Panc1 (cell line): ENCODE data around the gene EIF3F. TPM values are rescaled to one million over a fixed set of nuclear protein-coding genes. Genes with fewer than 3 reads are reported as not detected.
A peak's percentile ranks its signal among the peaks of the same experiment; 100 is the strongest.

Source experiments
- ATAC-seq: fragments of 200-7000 bp; cut with Tn5 transposase; 2 replicates; pipeline ENCODE4 v1.9.1; 2020; ENCODE audit warnings: mild to moderate bottlenecking, moderate library complexity
- BruUV-seq: library from RNA; stranded (reverse); fragments of 400-500 nt; replicated peaks from 2 replicates; lab custom pipeline; 2021; lab: Mats Ljungman, UMichigan
- CTCF ChIA-PET: fragments of 300-600 bp; sonication (Branson Sonifier 250); formaldehyde crosslinking; loops from one replicate; lab custom pipeline; 2022; ENCODE audit warnings: antibody characterized with exemption; lab: Charles Lee
- POLR2A ChIA-PET: fragments of 300-600 bp; sonication (Branson Sonifier 250); formaldehyde crosslinking; loops from one replicate; lab custom pipeline; 2022; ENCODE audit warnings: antibody characterized with exemption; lab: Charles Lee
- DNase-seq: peaks from one replicate; pipeline ENCODE4 v3.0.0-alpha.2; 2010; ENCODE audit warnings: low read depth, low spot score
- H3K27ac ChIP-seq: 2 replicates; pipeline ENCODE4 v1.5.1; 2011; ENCODE audit warnings: mild to moderate bottlenecking, low read length, inconsistent platforms
- H3K27me3 ChIP-seq: fragments of 200-500 bp; sonication (Bioruptor generic); 2 replicates; pipeline ENCODE4 v1.6.0; 2014; ENCODE audit warnings: low read length, inconsistent platforms; ENCODE audit not compliant: control insufficient read depth, insufficient read depth
- H3K36me3 ChIP-seq: fragments of 200-500 bp; sonication (Bioruptor generic); 2 replicates; pipeline ENCODE4 v1.5.1; 2014; ENCODE audit warnings: inconsistent platforms, mild to moderate bottlenecking, low read length, moderate library complexity; ENCODE audit not compliant: control insufficient read depth, insufficient read depth
- H3K4me1 ChIP-seq: 2 replicates; pipeline ENCODE4 v1.5.1; 2011; ENCODE audit warnings: inconsistent platforms, mild to moderate bottlenecking, low read length, moderate library complexity; ENCODE audit not compliant: control insufficient read depth, insufficient read depth
- H3K4me3 ChIP-seq, 2 experiments: 2 replicates each; pipeline ENCODE4 v1.5.1; 2011 to 2012; ENCODE audit warnings: low read depth in 2 of 2, low read length in 2 of 2, mild to moderate bottlenecking in 2 of 2, inconsistent platforms in 1 of 2, moderate library complexity in 1 of 2
- H3K9me3 ChIP-seq: fragments of 200-500 bp; sonication (Bioruptor generic); 2 replicates; pipeline ENCODE4 v1.5.1; 2014; ENCODE audit warnings: low read depth, mild to moderate bottlenecking, inconsistent platforms, low read length, moderate library complexity; ENCODE audit not compliant: control insufficient read depth, insufficient read depth
- CTCF ChIP-seq: fragments of 450-650 bp; IDR thresholded peaks from 2 replicates; pipeline ENCODE4 v1.5.1; 2017; ENCODE audit warnings: mild to moderate bottlenecking
- POLR2AphosphoS5 ChIP-seq: IDR thresholded peaks from 2 replicates; pipeline ENCODE4 v1.6.1; 2012; ENCODE audit warnings: mild to moderate bottlenecking, low read depth, low read length, moderate library complexity
- REST ChIP-seq, 2 experiments: IDR thresholded peaks; 2 replicates each; pipeline ENCODE4 v1.6.1; 2011 to 2012; ENCODE audit warnings: low read depth in 2 of 2, control low read depth in 1 of 2, low read length in 1 of 2, mild to moderate bottlenecking in 1 of 2, moderate library complexity in 1 of 2; ENCODE audit not compliant: insufficient read depth in 1 of 2
- SIN3A ChIP-seq: IDR thresholded peaks from 2 replicates; pipeline ENCODE4 v1.6.1; 2012; ENCODE audit warnings: low read depth, mild to moderate bottlenecking, low read length, moderate library complexity, borderline replicate concordance; ENCODE audit not compliant: insufficient read depth
- in situ Hi-C: cut with HindIII; loops from 2 replicates; pipeline ENCODE4 v1.10.0; 2016; ENCODE audit warnings: low sequenced_read_pairs, low pct_unique_long_range_greater_than_20kb
- intact Hi-C: fragments of 100-400 bp; cut with micrococcal nuclease; formaldehyde crosslinking; loops from one replicate; pipeline ENCODE4 v1.10.0; 2022; ENCODE audit not compliant: unreplicated experiment
- total RNA-seq: library from RNA; stranded (reverse); gene quantifications from one replicate; pipeline ENCODE4 v1.2.1, GENCODE V29; 2021; ENCODE audit not compliant: unreplicated experiment

The EIF3F gene
- total RNA-seq, 1 experiment from 2014 or later, result 387 TPM

GRCh38 chr11:8033305-8034105 lies 46.4 kb downstream of the EIF3F start:
- Histone ChIP-seq H3K4me1 (no peaks in the 10 kb centered on the region), H3K27me3 (peaks cover 2% of the 10 kb centered on the region), H3K36me3 (no peaks in the 10 kb centered on the region), H3K9me3 (no peaks in the 10 kb centered on the region), H3K4me3 (no peak overlapping the region), H3K27ac (no peak overlapping the region)
- DNase-seq (peak; percentile 45), ATAC-seq (peak; percentile 90)
- ChIA-PET POLR2A (no interaction called here), CTCF (interaction anchor here (0.5 to 3.6 kb wide), 12 partner anchors 14 to 137 kb away, joined by 3 to 45 read pairs (median 4); partner anchors contain the start of gene EIF3F)
- no peak for TF ChIP-seq POLR2AphosphoS5
- TF ChIP-seq CTCF, result peak; percentile 99
- intact Hi-C loops (loop anchor here (1.0 kb wide), 2 partner anchors 37 to 66 kb away; no protein-coding TSS in a partner anchor), in situ Hi-C loops (no loop called here)
- BruUV-seq, result no TSS peak

GRCh38 chr11:8034106-8034585 lies 47.0 kb downstream of the EIF3F start:
- Histone ChIP-seq H3K27ac (no peak overlapping the region), H3K36me3 (no peaks in the 10 kb centered on the region), H3K9me3 (no peaks in the 10 kb centered on the region), H3K4me1 (no peaks in the 10 kb centered on the region), H3K4me3 (no peak overlapping the region), H3K27me3 (no peaks in the 10 kb centered on the region; the same call in 1 of the 2 replicates)
- no TSS peak for BruUV-seq
- TF ChIP-seq POLR2AphosphoS5 (no peak), REST (IDR thresholded peaks at IDR 0.05; ENCODE audit: insufficient read depth in 1 of 2, low read depth in 2 of 2, low read length in 1 of 2) (no peak)
- in situ Hi-C loops (no loop called here), intact Hi-C loops (no loop called here)
- ChIA-PET POLR2A (no interaction called here), CTCF (interaction anchor here (1.2 to 3.6 kb wide), 7 partner anchors 28 to 65 kb away, joined by 3 to 45 read pairs (median 8); partner anchors contain the start of gene EIF3F)
- no peak for ATAC-seq
- no peak for DNase-seq

GRCh38 chr11:8034604-8035190 lies 47.6 kb downstream of the EIF3F start:
- Histone ChIP-seq H3K4me1 (no peaks in the 10 kb centered on the region), H3K4me3 (no peak overlapping the region), H3K27ac (no peak overlapping the region), H3K27me3 (no peaks in the 10 kb centered on the region; the same call in 1 of the 2 replicates), H3K9me3 (no peaks in the 10 kb centered on the region), H3K36me3 (no peaks in the 10 kb centered on the region)
- no peak for ATAC-seq
- in situ Hi-C loops (no loop called here), intact Hi-C loops (no loop called here)
- TF ChIP-seq REST (IDR thresholded peaks at IDR 0.05; ENCODE audit: insufficient read depth in 1 of 2, low read depth in 2 of 2, low read length in 1 of 2), result no peak
- no peak for TF ChIP-seq SIN3A
- no peak for TF ChIP-seq CTCF
- POLR2A ChIA-PET, result no interaction called here
- no peak for DNase-seq
- no TSS peak for BruUV-seq
- CTCF ChIA-PET, result interaction anchor here (0.6 to 3.6 kb wide), 4 partner anchors 44 to 174 kb away, joined by 3 to 35 read pairs (median 4); no protein-coding TSS in a partner anchor
